ENCODE results near the gene CSTPP1. TPM values are rescaled to one million over a fixed set of nuclear protein-coding genes. Genes with fewer than 3 reads are reported as not detected.

The CSTPP1 gene
- total and polyA plus RNA-seq, 2 donors (not counting 1 experiment from before 2014, with no cell fraction given), result 11.5 to 29.0 TPM

DNA sequence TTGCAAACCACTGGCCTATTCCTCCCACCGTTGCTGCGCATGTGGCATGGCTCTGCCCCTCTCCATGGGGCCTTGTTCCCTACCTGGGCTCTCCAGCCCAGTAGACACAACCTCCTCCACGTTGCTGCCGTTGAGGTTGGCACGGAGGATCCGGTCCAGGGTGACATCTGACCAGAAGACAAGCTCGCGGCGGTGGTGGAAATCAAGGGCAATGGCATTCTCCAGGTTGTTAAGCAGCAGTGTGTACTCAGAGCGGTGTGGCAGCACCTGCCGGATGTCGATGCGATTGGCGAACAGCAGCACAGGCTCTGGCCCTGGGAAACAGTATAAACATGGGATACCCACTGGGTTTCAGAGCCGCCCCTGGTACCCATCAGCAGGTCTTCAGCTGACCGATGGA, 42.1 kb upstream of the CSTPP1 start:
- POLR2A ChIA-PET, result no interaction called here

DNA sequence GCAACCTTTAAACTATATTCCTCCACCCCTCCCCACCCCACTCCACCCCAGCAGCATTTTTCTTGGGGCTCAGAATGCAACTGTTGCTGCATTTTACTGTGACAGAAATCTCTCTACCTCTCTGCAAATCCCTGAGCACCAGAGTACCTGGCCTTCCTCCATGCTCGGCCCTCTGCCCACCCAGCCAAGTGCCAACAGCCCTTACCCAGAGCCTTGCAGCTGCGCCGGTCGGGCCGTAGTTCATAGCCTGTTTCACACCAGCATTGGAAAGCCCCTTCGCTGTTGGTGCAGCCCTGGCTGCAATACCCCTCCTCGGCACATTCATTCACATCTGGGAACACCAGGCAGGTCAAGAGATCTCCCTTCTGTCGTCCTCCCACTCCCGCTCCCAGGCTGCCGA, 41.6 kb upstream of the CSTPP1 start:
- CTCF ChIA-PET, result interaction anchor here (1.4 to 3.3 kb wide), 2 partner anchors 8 to 259 kb away, joined by 5 to 16 read pairs; no protein-coding TSS in a partner anchor
- Histone ChIP-seq H3K79me2 (ENCODE audit: control insufficient read depth, insufficient read depth, low read length) (no peaks in the 10 kb centered on the region), H3K4me2 (replicated peaks; ENCODE audit: low read depth, low read length, poor library complexity, severe bottlenecking) (no peak overlapping the region), H3K9me3 (ENCODE audit: control extremely low read depth in 1 of 3, control insufficient read depth in 2 of 3, insufficient read depth in 1 of 3, low read length in 2 of 3) (no peaks in the 10 kb centered on the region), H3K4me3 (ENCODE audit: control extremely low read depth in 1 of 5, extremely low read depth in 1 of 5, insufficient read depth in 1 of 5, low read depth in 2 of 5, low read length in 4 of 5) (no peak overlapping the region), H3K9ac (ENCODE audit: low read length) (no peak overlapping the region), H3K27me3 (replicated peaks in 1 of 4; ENCODE audit: control extremely low read depth in 1 of 4, control insufficient read depth in 3 of 4, insufficient read depth in 4 of 4, low read length in 3 of 4) (no peaks in the 10 kb centered on the region), H3K36me3 (replicated peaks in 1 of 2; ENCODE audit: control extremely low read depth in 1 of 2, control insufficient read depth in 1 of 2, extremely low read depth in 1 of 2, insufficient read depth in 2 of 2, low read length in 1 of 2) (no peaks in the 10 kb centered on the region), H2AFZ (ENCODE audit: insufficient read depth, low read depth, low read length, poor library complexity, severe bottlenecking) (no peak overlapping the region), H3K4me1 (ENCODE audit: control insufficient read depth in 2 of 2, insufficient read depth in 2 of 2, low read length in 2 of 2) (peaks cover 0 to 1% of the 10 kb centered on the region in 2 donors), H4K20me1 (ENCODE audit: control insufficient read depth, insufficient read depth, low read length, poor library complexity, severe bottlenecking) (no peaks in the 10 kb centered on the region), H3K27ac (ENCODE audit: low read length in 2 of 2) (no peak overlapping the region)
- 89% methylated on average over 8 of the region's 10 CpGs for WGBS (ENCODE audit: insufficient coverage)
- no peak overlapping the region for H3K4me3 Mint-ChIP-seq
- H3K9me3 Mint-ChIP-seq (ENCODE audit: insufficient read depth), result no peaks in the 10 kb centered on the region
- no peak overlapping the region for H3K27ac Mint-ChIP-seq
- TF ChIP-seq EZH2 (IDR thresholded peaks at IDR 0.05; ENCODE audit: borderline replicate concordance, insufficient read depth, low read depth, low read length, poor library complexity, severe bottlenecking), result no peak
- TF ChIP-seq, protein P1, sequence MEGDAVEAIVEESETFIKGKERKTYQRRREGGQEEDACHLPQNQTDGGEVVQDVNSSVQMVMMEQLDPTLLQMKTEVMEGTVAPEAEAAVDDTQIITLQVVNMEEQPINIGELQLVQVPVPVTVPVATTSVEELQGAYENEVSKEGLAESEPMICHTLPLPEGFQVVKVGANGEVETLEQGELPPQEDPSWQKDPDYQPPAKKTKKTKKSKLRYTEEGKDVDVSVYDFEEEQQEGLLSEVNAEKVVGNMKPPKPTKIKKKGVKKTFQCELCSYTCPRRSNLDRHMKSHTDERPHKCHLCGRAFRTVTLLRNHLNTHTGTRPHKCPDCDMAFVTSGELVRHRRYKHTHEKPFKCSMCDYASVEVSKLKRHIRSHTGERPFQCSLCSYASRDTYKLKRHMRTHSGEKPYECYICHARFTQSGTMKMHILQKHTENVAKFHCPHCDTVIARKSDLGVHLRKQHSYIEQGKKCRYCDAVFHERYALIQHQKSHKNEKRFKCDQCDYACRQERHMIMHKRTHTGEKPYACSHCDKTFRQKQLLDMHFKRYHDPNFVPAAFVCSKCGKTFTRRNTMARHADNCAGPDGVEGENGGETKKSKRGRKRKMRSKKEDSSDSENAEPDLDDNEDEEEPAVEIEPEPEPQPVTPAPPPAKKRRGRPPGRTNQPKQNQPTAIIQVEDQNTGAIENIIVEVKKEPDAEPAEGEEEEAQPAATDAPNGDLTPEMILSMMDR (IDR thresholded peaks at IDR 0.05), result no peak
- POLR2A ChIA-PET, result no interaction called here
- H3K4me1 Mint-ChIP-seq, result no peaks in the 10 kb centered on the region
- H3K27me3 Mint-ChIP-seq, result no peaks in the 10 kb centered on the region
- ATAC-seq (ENCODE audit: low read depth) (no peak), DNase-seq (no peak)
- intact Hi-C loops (cut with micrococcal nuclease), result no loop called here

More for the DNA sequence above, 42.1 kb upstream of the CSTPP1 start:
- H2AFZ ChIP-seq (ENCODE audit: insufficient read depth, low read depth, low read length, poor library complexity, severe bottlenecking), result no peak overlapping the region
- no peaks in the 10 kb centered on the region for H3K27me3 ChIP-seq (replicated peaks in 1 of 4; ENCODE audit: control extremely low read depth in 1 of 4, control insufficient read depth in 3 of 4, insufficient read depth in 4 of 4, low read length in 3 of 4)
- H3K9me3 ChIP-seq (ENCODE audit: control extremely low read depth in 1 of 3, control insufficient read depth in 2 of 3, insufficient read depth in 1 of 3, low read length in 2 of 3), result no peaks in the 10 kb centered on the region
- 94% methylated on average over 16 of the region's 16 CpGs for WGBS (ENCODE audit: insufficient coverage)
- intact Hi-C loops (cut with micrococcal nuclease), result no loop called here
- H3K79me2 ChIP-seq (ENCODE audit: control insufficient read depth, insufficient read depth, low read length), result no peaks in the 10 kb centered on the region
- H3K36me3 ChIP-seq (replicated peaks in 1 of 2; ENCODE audit: control extremely low read depth in 1 of 2, control insufficient read depth in 1 of 2, extremely low read depth in 1 of 2, insufficient read depth in 2 of 2, low read length in 1 of 2), result no peaks in the 10 kb centered on the region
- H4K20me1 ChIP-seq (ENCODE audit: control insufficient read depth, insufficient read depth, low read length, poor library complexity, severe bottlenecking), result no peaks in the 10 kb centered on the region
- peaks cover 0 to 6% of the 10 kb centered on the region in 2 donors for H3K4me1 ChIP-seq (ENCODE audit: control insufficient read depth in 2 of 2, insufficient read depth in 2 of 2, low read length in 2 of 2)
- ATAC-seq (ENCODE audit: low read depth) (no peak), DNase-seq (no peak)
- H3K27ac Mint-ChIP-seq, result no peak overlapping the region
- H3K4me3 Mint-ChIP-seq, result no peak overlapping the region
- no peak for TF ChIP-seq EZH2 (IDR thresholded peaks at IDR 0.05; ENCODE audit: borderline replicate concordance, insufficient read depth, low read depth, low read length, poor library complexity, severe bottlenecking)
- TF ChIP-seq, protein P1 (IDR thresholded peaks at IDR 0.05), result no peak
- H3K9ac ChIP-seq (ENCODE audit: low read length), result no peak overlapping the region
- peaks cover 2% of the 10 kb centered on the region for H3K27me3 Mint-ChIP-seq
- no peaks in the 10 kb centered on the region for H3K9me3 Mint-ChIP-seq (ENCODE audit: insufficient read depth)
- H3K27ac ChIP-seq (ENCODE audit: low read length in 2 of 2), result no peak overlapping the region
- H3K4me3 ChIP-seq (ENCODE audit: control extremely low read depth in 1 of 5, extremely low read depth in 1 of 5, insufficient read depth in 1 of 5, low read depth in 2 of 5, low read length in 4 of 5), result no peak overlapping the region
- H3K4me1 Mint-ChIP-seq, result peaks cover 4% of the 10 kb centered on the region
- H3K4me2 ChIP-seq (replicated peaks; ENCODE audit: low read depth, low read length, poor library complexity, severe bottlenecking), result no peak overlapping the region
- CTCF ChIA-PET, result interaction anchor here (1.4 to 3.3 kb wide), 2 partner anchors 19 to 260 kb away, joined by 3 to 16 read pairs; no protein-coding TSS in a partner anchor
